Rectal smooth muscle tissue (tissue), 1 donor: ENCODE data around the gene NAPB.

Source experiments
- H3K27ac ChIP-seq: one replicate; pipeline ENCODE4 v1.7.0; 2013; ENCODE audit warnings: low read depth, low read length, inconsistent platforms
- H3K27me3 ChIP-seq: one replicate; pipeline ENCODE4 v1.7.0; 2013; ENCODE audit warnings: low read length; ENCODE audit not compliant: control insufficient read depth, insufficient read depth
- H3K36me3 ChIP-seq: one replicate; pipeline ENCODE4 v1.7.0; 2013; ENCODE audit warnings: low read length; ENCODE audit not compliant: control insufficient read depth, insufficient read depth
- H3K4me1 ChIP-seq: one replicate; pipeline ENCODE4 v1.7.0; 2013; ENCODE audit warnings: low read length; ENCODE audit not compliant: control insufficient read depth, insufficient read depth
- H3K4me3 ChIP-seq: one replicate; pipeline ENCODE4 v1.7.0; 2013; ENCODE audit warnings: low read length
- H3K9ac ChIP-seq: one replicate; pipeline ENCODE4 v1.7.0; 2013; ENCODE audit warnings: low read length

Gene NAPB

DNA sequence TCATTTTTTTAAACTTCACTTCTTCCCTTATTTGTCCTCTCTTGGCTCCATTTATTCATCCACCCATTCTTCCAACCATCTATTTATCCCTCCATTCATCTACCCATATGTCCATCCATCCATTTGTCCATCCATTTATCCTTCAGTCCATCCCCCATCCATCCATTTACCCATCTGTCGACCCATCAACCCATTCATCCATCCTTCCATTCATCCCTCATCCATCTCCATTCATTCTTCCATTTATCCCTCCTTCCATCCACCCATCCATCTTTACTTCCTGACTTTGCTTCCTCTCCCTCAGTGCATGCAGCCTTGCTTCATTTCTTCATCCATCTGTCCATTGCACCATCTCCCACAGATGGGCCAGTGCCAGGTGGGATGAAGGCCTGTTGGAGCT is 29.6 kb upstream of the NAPB start:
- Histone ChIP-seq H3K27ac (no peak overlapping the region), H3K36me3 (no peaks in the 10 kb centered on the region), H3K27me3 (no peaks in the 10 kb centered on the region), H3K4me3 (no peak overlapping the region), H3K4me1 (no peaks in the 10 kb centered on the region), H3K9ac (no peak overlapping the region)

DNA sequence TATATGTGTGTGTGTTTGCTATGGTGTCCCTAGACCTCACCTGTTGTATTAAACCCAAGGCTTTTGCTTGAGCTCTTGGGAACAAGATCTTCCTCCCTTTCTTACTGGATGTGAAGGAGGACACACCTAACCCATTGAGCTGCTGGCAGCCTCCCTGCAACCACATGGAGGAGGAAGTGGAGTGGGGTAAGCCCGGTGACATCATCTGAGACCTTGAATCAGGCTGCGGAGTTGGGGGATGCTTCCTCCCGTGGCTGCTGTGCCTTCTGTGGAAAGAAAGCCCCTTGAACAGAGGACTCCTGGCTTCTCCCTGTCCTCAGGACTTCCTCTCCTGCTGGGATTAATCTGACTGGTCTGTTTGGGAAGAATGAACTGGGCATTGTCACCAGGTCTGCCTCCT is 28.1 kb upstream of the NAPB start:
- Histone ChIP-seq H3K9ac (no peak overlapping the region), H3K4me3 (no peak overlapping the region), H3K27ac (no peak overlapping the region), H3K4me1 (no peaks in the 10 kb centered on the region), H3K27me3 (no peaks in the 10 kb centered on the region), H3K36me3 (no peaks in the 10 kb centered on the region)

DNA sequence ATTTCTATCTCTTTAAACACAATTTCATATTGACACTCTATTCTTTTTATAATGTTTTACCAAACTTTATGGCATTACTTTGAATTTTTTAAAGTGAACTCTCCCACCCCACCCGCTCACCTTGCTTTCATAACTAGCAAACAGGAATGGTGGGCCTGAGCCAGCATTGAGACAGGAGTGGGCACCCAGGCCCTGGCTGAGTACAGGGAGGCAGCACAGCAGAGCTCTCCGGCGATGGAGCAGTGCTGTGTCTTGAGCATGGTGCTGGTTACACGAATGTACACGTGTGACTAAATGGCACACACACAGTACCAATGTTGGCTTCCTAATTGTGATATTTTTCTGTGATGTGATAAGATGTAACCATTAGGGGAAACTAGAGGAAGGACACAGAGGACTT is 26.9 kb upstream of the NAPB start:
- H3K27ac ChIP-seq, result no peak overlapping the region
- no peak overlapping the region for H3K4me3 ChIP-seq

DNA sequence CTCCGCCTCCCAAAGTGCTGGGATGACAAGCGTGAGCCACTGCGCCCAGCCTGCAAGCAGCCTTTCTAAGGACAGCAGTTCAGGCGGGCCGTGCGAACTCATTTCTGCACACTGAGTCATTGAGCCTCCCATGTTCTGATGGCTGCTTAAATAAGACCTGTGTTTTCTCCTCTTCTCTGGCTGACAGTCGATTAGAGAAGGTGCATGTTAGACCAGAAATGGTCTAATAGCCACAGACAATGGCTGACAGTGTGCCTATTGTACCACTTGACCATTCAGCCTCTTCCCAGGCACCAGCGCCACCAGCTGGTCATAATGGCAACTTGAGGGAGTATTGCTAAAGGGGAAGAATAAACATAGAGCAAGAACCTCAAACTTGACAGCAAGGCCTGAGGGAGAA is 25.2 kb upstream of the NAPB start:
- H3K4me1 ChIP-seq, result no peaks in the 10 kb centered on the region
- H3K27ac ChIP-seq, result no peak overlapping the region
- no peak overlapping the region for H3K4me3 ChIP-seq
- no peak overlapping the region for H3K9ac ChIP-seq
- H3K27me3 ChIP-seq, result no peaks in the 10 kb centered on the region
- no peaks in the 10 kb centered on the region for H3K36me3 ChIP-seq

More for the DNA sequence above, 26.9 kb upstream of the NAPB start:
- Histone ChIP-seq H3K36me3 (no peaks in the 10 kb centered on the region), H3K9ac (no peak overlapping the region), H3K4me1 (no peaks in the 10 kb centered on the region), H3K27me3 (no peaks in the 10 kb centered on the region)

DNA sequence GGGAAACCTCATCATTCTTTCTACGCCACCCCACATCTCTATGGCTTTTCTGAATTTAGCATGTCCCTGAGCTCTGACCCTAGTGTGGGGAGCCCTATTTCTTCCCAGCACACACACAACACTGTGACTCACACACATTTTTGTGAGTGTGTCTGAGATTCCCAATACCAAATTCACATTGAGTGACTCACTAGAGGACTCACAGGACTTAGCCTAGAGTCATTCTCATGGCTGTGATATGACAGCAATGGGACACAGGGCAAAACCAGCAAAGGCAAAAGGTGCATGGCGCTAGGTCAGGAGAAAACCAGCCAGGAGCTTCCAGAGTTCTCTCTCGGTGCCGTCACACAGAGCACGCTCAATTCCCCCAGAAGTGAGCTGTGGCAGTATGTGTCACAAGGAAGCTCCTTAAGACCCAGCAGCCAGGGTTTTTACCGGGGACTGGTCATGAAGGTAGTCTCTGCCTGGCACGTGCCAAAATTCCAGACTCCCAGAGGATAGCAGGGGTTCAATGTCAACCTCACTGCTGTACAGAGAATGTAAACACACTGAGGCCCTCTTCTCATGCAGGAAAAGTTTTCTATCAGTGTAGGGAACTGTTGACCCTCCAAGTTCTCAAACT is 24.4 kb upstream of the NAPB start:
- H3K36me3 ChIP-seq, result no peaks in the 10 kb centered on the region
- H3K4me1 ChIP-seq, result no peaks in the 10 kb centered on the region
- no peak overlapping the region for H3K9ac ChIP-seq
- no peak overlapping the region for H3K4me3 ChIP-seq
- no peaks in the 10 kb centered on the region for H3K27me3 ChIP-seq
- no peak overlapping the region for H3K27ac ChIP-seq

DNA sequence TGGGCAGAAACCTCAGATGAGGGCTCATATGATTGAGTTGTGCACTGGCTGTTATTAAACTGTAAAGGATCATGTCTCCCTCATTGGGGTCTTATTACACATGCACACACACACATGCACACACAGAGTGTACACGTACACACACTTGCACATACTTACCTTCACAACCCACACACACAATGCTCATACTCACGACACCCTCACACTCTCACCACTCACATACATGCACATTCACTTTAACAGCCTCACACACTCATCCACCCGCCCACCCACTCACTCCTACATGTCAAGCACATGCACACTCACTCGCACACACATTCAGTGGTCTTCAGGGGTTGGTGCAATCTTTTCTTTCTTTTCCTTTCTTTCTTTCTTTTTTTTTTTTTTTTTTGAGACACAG is 23.6 kb upstream of the NAPB start:
- H3K9ac ChIP-seq, result no peak overlapping the region
- no peak overlapping the region for H3K27ac ChIP-seq
- H3K27me3 ChIP-seq, result no peaks in the 10 kb centered on the region
- no peak overlapping the region for H3K4me3 ChIP-seq
- no peaks in the 10 kb centered on the region for H3K4me1 ChIP-seq
- H3K36me3 ChIP-seq, result no peaks in the 10 kb centered on the region

DNA sequence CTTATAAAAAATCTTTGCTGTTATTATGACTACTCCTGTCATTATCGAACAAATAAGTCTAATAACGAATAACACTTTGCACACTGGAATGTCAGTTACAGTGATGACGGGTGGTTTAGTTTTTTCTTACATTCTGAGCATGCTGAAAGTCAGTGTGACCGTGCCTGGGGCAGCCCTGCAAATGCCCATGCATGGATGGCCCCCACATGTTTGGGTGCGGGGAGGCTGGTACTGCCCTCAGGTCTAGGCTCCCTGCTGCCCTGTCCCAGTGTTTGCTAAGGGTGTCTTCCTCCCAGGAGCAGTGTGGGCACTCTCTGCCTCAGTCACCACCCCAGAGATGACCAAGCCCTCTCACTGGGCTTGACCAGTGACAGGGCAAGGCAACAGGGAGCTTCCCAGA is 21.1 kb upstream of the NAPB start:
- Histone ChIP-seq H3K4me1 (no peaks in the 10 kb centered on the region), H3K27me3 (no peaks in the 10 kb centered on the region), H3K9ac (no peak overlapping the region), H3K4me3 (no peak overlapping the region), H3K27ac (no peak overlapping the region), H3K36me3 (no peaks in the 10 kb centered on the region)

DNA sequence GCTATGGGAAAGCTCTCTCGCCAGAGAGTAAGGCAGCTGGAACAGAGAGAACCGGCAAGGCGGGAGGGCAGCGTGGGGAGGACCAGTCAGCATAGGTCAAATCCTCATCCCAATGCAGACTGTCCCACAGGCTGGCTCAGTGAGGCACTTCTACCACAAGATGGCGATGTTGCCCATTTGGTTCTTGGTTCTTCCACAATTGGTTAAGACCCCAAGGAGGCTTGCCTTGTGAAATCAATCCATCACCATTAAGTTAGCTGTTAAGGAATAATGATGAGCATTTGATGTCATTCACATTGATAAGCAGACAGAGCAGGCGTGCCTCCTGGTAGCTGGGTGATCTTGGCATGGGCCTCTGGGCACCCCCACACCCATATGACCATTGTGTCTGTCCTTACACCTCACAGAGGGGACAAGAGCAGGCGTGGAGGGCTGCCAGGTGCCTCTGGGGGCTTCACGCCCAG is 20.6 kb upstream of the NAPB start:
- H3K27ac ChIP-seq, result no peak overlapping the region

DNA sequence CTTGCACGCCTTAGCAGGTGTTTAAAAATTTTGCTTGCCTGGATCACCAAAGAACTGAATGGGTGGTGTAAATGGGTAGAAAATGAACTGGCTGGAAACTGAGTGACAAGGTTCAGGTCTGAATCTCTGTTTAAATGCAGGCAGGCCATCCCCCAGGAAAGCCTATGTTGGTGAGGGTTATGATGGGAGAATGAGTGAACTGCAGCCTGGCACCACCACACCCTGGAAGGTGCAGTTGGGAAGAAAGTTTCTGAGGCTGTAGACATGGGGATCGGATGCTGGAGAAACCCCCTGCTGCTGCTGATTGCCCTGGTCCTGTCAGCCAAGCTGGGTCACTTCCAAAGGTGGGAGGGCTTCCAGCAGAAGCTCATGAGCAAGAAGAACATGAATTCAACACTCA is 18.7 kb upstream of the NAPB start:
- no peaks in the 10 kb centered on the region for H3K27me3 ChIP-seq
- no peak overlapping the region for H3K4me3 ChIP-seq
- H3K9ac ChIP-seq, result no peak overlapping the region
- H3K36me3 ChIP-seq, result no peaks in the 10 kb centered on the region
- no peaks in the 10 kb centered on the region for H3K4me1 ChIP-seq
- no peak overlapping the region for H3K27ac ChIP-seq

More for the DNA sequence above, 20.6 kb upstream of the NAPB start:
- H3K4me1 ChIP-seq, result no peaks in the 10 kb centered on the region
- no peaks in the 10 kb centered on the region for H3K27me3 ChIP-seq
- H3K4me3 ChIP-seq, result no peak overlapping the region
- H3K36me3 ChIP-seq, result no peaks in the 10 kb centered on the region
- no peak overlapping the region for H3K9ac ChIP-seq

DNA sequence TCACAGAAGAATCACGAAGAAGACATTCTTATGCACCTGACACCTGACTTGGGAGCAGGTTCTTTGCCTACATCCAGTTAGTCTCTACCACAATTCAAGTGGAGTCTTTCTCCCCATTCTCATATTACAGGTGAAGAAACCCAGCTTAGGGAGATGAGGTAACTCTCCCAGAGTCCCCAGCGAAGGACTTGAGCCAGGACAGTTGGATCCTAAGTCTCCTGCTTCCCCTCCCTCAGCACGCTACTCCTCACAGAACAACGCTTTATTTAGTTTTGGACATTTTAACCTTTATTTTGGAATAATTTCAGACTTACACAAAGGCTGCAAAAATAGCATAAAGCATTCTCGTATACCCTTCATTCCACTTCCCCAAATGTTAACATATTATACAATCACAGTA is 17.4 kb upstream of the NAPB start:
- Histone ChIP-seq H3K27ac (no peak overlapping the region), H3K4me1 (no peaks in the 10 kb centered on the region), H3K36me3 (no peaks in the 10 kb centered on the region), H3K27me3 (no peaks in the 10 kb centered on the region), H3K4me3 (no peak overlapping the region), H3K9ac (no peak overlapping the region)

DNA sequence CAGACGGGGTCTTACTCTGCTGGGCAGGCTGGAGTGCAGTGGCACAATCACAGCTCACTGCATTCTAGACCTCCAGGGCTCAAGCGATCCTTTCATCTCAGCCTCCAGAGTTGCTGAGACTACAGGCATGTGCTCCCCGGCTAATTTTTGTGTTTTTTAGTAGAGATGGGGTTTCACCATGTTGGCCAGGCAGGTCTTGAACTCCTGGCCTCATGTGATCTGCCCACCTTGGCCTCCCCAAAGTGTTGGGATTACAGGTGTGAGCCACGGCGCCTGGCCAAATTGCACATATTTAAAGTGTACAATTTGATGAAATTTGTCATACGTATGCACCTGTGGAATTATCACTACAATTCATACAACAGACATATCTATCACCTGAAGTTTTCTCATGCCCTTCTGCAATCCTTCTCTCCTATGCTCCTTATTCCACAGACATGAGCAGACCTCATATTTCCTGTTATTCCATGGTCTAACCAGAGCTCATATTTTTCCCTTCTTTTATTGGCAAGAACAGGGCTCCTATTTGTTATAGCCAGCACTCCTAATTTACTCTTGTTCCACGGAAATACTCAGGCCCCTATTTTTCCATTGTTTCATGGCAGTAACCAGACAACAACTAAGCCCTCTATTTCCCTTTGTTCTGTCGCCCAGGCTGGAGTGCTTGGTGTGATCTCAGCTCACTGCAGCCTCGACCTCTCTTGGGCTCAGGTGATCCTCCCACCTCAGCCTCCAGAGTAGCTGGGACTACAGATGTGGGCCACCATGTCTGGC is 16.0 kb upstream of the NAPB start:
- Histone ChIP-seq H3K9ac (no peak overlapping the region), H3K4me3 (no peak overlapping the region), H3K27ac (no peak overlapping the region), H3K4me1 (no peaks in the 10 kb centered on the region), H3K36me3 (no peaks in the 10 kb centered on the region), H3K27me3 (no peaks in the 10 kb centered on the region)

DNA sequence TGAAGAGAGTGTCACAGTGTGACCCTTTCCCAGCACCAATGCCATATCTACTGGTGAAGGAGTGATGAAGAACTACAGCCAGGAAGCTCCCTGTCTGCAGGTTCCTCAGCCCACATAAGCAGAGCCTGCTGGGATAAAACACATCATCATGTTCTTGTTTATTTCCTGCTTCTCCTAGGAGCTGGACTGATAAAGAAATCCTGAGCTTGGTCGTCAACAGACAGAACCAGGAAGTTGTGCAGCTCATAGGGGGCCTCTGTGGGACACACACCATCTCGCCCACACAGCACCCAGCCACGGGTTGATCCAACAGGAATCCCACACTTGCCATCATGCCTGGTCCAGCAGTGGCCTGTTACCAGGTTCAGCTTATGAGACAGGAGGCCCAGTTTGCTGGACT is 15.4 kb upstream of the NAPB start:
- Histone ChIP-seq H3K4me3 (no peak overlapping the region), H3K27me3 (no peaks in the 10 kb centered on the region), H3K36me3 (no peaks in the 10 kb centered on the region), H3K27ac (no peak overlapping the region), H3K4me1 (no peaks in the 10 kb centered on the region), H3K9ac (no peak overlapping the region)
